Fibroblast of pulmonary artery (primary cell): ENCODE measurements around the gene MBD4.
A peak's percentile ranks its signal among the peaks of the same experiment; 100 is the strongest.

Experiments
- DNase-seq: peaks from one replicate; pipeline ENCODE4 v3.0.0-alpha.2; 2010; ENCODE audit warnings: low read depth
- H3K4me3 ChIP-seq: replicated peaks from 2 replicates; pipeline ENCODE4 v1.5.1; 2011; ENCODE audit warnings: low read depth, mild to moderate bottlenecking, control low read depth, low read length, moderate library complexity
- CTCF ChIP-seq: IDR thresholded peaks from 2 replicates; pipeline ENCODE4 v1.5.1; 2011; ENCODE audit warnings: mild to moderate bottlenecking, control low read depth, low read length, inconsistent platforms; ENCODE audit errors: missing control alignments

MBD4 gene

GRCh38 chr3:129410971-129411370, 28.8 kb downstream of the MBD4 start:
- DNase-seq, result no peak
- TF ChIP-seq CTCF, result no peak
- no peak overlapping the region for H3K4me3 ChIP-seq

- no peak for TF ChIP-seq CTCF
- no peak overlapping the region for H3K4me3 ChIP-seq
- DNase-seq, result peak; percentile 84
These were observed 30.2 kb downstream of the MBD4 start for GRCh38 chr3:129409541-129409940.

- no peak overlapping the region for H3K4me3 ChIP-seq
- no peak for TF ChIP-seq CTCF
- no peak for DNase-seq
These were observed 35.1 kb downstream of the MBD4 start for GRCh38 chr3:129404610-129405009.

GRCh38 chr3:129404130-129404529, 35.6 kb downstream of the MBD4 start:
- no peak for TF ChIP-seq CTCF
- no peak for DNase-seq
- no peak overlapping the region for H3K4me3 ChIP-seq

DNA sequence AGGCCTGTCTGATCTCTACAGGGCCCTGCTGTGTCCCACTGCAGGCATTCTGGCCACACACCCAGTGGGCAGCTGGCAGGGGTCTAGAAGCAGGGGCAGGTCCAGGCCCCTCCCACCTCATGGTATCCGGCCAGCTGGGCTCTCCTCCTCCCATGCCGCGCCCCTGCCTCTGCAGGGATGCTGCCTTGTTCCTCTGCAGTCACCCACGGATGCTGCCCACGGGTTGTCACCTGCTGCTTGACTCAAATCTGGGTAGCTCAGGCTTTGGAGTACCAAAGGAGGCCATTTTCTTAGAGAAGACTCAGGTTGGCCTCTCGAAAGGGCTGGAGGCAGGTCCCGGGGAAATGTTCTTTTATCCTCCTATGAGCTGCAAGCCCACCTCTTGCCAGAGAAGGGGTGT, 36.3 kb downstream of the MBD4 start:
- TF ChIP-seq CTCF, result no peak
- no peak overlapping the region for H3K4me3 ChIP-seq
- no peak for DNase-seq

- no peak for DNase-seq
- H3K4me3 ChIP-seq, result no peak overlapping the region
- no peak for TF ChIP-seq CTCF
These were observed 37.1 kb downstream of the MBD4 start for GRCh38 chr3:129402616-129403015.

DNA sequence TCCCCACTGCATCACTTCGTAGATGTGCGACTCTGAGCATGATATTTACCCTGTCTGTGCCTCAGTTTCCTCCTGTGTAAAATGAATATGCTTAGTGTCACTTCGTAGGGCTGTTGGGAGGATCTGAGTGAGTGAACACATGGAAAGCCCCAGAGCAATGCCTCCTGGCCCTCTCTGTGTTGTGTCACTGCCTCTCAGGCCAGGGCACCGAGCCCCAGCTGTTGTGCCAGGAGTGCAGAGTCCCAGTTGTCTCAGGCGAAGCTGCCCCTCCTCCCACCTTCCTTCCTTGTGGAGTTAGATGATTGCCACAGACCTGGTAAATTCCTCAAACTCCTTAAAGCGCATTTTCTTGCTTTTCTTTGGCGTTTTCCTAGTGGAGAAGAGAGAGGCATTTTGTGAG, 37.5 kb downstream of the MBD4 start:
- no peak overlapping the region for H3K4me3 ChIP-seq
- DNase-seq, result no peak
- no peak for TF ChIP-seq CTCF
